Neural progenitor cell (in vitro differentiated cells): ENCODE data around the gene QPCT. TPM values are rescaled to one million over a fixed set of nuclear protein-coding genes. Genes with fewer than 3 reads are reported as not detected.

Source experiments
- DNase-seq: peaks from one replicate; pipeline ENCODE4 v3.0.0-alpha.2; 2016; ENCODE audit warnings: low spot score
- H2AFZ ChIP-seq: fragments of 200-600 bp; sonication (generic); replicated peaks from 2 replicates; pipeline ENCODE4 v1.6.1; 2016; ENCODE audit warnings: antibody characterized with exemption
- H3F3A ChIP-seq: fragments of 200-600 bp; sonication (generic); 2 replicates; pipeline ENCODE4 v1.6.1; 2016; ENCODE audit warnings: antibody characterized with exemption, low read depth
- H3K27ac ChIP-seq: fragments of 200-600 bp; sonication (generic); 2 replicates; pipeline ENCODE4 v1.5.1; 2016; ENCODE audit warnings: mild to moderate bottlenecking
- H3K27me3 ChIP-seq: fragments of 200-600 bp; sonication (generic); 2 replicates; pipeline ENCODE4 v1.6.1; 2016; ENCODE audit warnings: mild to moderate bottlenecking, moderate library complexity
- H3K36me3 ChIP-seq: fragments of 200-600 bp; sonication (generic); 2 replicates; pipeline ENCODE4 v1.5.1; 2016
- H3K4me1 ChIP-seq: fragments of 200-600 bp; sonication (generic); 2 replicates; pipeline ENCODE4 v1.6.1; 2016; ENCODE audit warnings: mixed run types
- H3K4me2 ChIP-seq: fragments of 200-600 bp; sonication (generic); 2 replicates; pipeline ENCODE4 v1.6.1; 2016
- H3K4me3 ChIP-seq: fragments of 200-600 bp; sonication (generic); 2 replicates; pipeline ENCODE4 v1.5.1; 2016
- H3K79me2 ChIP-seq: fragments of 200-600 bp; sonication (generic); 2 replicates; pipeline ENCODE4 v1.6.1; 2016; ENCODE audit warnings: low read depth
- H3K9ac ChIP-seq: fragments of 200-600 bp; sonication (generic); 2 replicates; pipeline ENCODE4 v1.6.1; 2016
- H3K9me3 ChIP-seq: fragments of 200-600 bp; sonication (generic); 2 replicates; pipeline ENCODE4 v1.5.1; 2016; ENCODE audit warnings: low read depth
- H4K20me1 ChIP-seq: fragments of 200-600 bp; sonication (generic); 2 replicates; pipeline ENCODE4 v1.6.1; 2016; ENCODE audit warnings: low read depth
- H3K27ac Mint-ChIP-seq: 3 replicates; pipeline ENCODE4 v1.8.0; 2021; ENCODE audit warnings: mixed read lengths
- H3K27me3 Mint-ChIP-seq: 2 replicates; pipeline ENCODE4 v1.8.0; 2022; ENCODE audit warnings: low read depth, mild to moderate bottlenecking, inconsistent platforms, moderate library complexity, mixed read lengths; ENCODE audit not compliant: insufficient read depth
- H3K36me3 Mint-ChIP-seq: 3 replicates; pipeline ENCODE4 v1.8.0; 2021; ENCODE audit warnings: mixed read lengths
- H3K4me1 Mint-ChIP-seq: 3 replicates; pipeline ENCODE4 v1.8.0; 2021; ENCODE audit warnings: mixed read lengths
- H3K4me3 Mint-ChIP-seq: 3 replicates; pipeline ENCODE4 v1.8.0; 2021; ENCODE audit warnings: mild to moderate bottlenecking, moderate library complexity, mixed read lengths
- H3K9me3 Mint-ChIP-seq: 3 replicates; pipeline ENCODE4 v1.8.0; 2020; ENCODE audit warnings: mixed read lengths
- CTCF ChIP-seq: fragments of 200-600 bp; sonication (generic); IDR thresholded peaks from 2 replicates; pipeline ENCODE4 v1.5.1; 2017; ENCODE audit warnings: antibody characterized with exemption, mild to moderate bottlenecking
- EZH2 ChIP-seq: fragments of 200-600 bp; sonication (generic); IDR thresholded peaks from 2 replicates; pipeline ENCODE4 v1.6.1; 2017; ENCODE audit warnings: antibody characterized with exemption, mild to moderate bottlenecking, moderate library complexity
- EZH2phosphoT487 ChIP-seq: fragments of 200-600 bp; sonication (generic); IDR thresholded peaks from 2 replicates; pipeline ENCODE4 v1.6.1; 2017; ENCODE audit warnings: antibody characterized with exemption
- total RNA-seq: library from RNA; depleted of rRNA; stranded (reverse); fragments of >200 nt; gene quantifications from 2 replicates; pipeline ENCODE4 v1.2.3, GENCODE V29; 2015; ENCODE audit warnings: low replicate concordance

QPCT gene
- total RNA-seq, 1 donor from 2014 or later, result not detected

DNA sequence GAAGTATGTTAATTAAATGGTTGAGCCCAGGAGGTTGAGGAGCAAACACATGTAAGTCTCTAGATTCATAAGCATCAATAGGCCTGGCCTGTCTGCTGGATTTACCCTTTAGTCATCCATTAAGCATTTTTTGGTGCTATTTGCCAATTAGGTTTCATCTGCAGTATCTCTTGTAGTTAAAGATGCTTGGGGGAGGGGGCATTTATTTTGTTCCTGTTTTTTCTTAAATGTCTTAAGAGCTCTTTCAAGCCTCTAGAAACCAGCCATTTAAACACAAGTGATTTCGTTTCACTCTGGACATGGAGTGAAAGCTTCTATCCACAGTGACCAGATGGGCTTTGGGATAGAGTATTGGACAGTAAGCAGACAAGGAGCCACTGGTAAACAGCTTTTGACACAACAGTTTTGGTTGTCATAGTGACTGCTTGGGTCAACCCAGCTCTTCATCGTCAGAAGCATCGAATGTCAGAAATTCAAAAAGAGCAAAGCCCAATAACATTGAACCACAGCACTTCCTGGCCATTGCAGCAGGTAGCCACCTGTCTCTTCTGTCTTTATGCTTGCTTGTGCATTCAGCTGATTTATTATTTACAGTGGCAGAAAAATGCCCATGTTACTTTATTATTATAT is 4.9 kb downstream of the QPCT start:
- TF ChIP-seq EZH2, result no peak
- TF ChIP-seq EZH2phosphoT487, result no peak
- TF ChIP-seq CTCF, result no peak
- Histone ChIP-seq H3K36me3 (no peaks in the 10 kb centered on the region), H3K79me2 (no peaks in the 10 kb centered on the region), H3K9me3 (no peaks in the 10 kb centered on the region), H3K9ac (no peak overlapping the region), H3K27ac (peak overlapping the region; percentile 59), H3K27me3 (no peaks in the 10 kb centered on the region), H4K20me1 (no peaks in the 10 kb centered on the region), H3K4me2 (peak overlapping the region; percentile 67), H2AFZ (no peak overlapping the region), H3K4me3 (peak overlapping the region; percentile 15), H3K4me1 (peaks cover 37% of the 10 kb centered on the region), H3F3A (peaks cover 35% of the 10 kb centered on the region)
- Mint-ChIP-seq H3K36me3 (no peaks in the 10 kb centered on the region), H3K4me1 (peaks cover 18% of the 10 kb centered on the region), H3K27me3 (peaks cover 2% of the 10 kb centered on the region), H3K27ac (no peak overlapping the region), H3K9me3 (peaks cover under 1% of the 10 kb centered on the region), H3K4me3 (no peak overlapping the region)
- peak; percentile 21 for DNase-seq

- TF ChIP-seq CTCF (no peak), EZH2phosphoT487 (no peak)
- H3K27ac Mint-ChIP-seq, result peak overlapping the region; percentile 53
- Histone ChIP-seq H3K27me3 (no peaks in the 10 kb centered on the region), H3K36me3 (no peaks in the 10 kb centered on the region), H3K9me3 (no peaks in the 10 kb centered on the region), H3K9ac (no peak overlapping the region), H4K20me1 (no peaks in the 10 kb centered on the region), H3K79me2 (no peaks in the 10 kb centered on the region), H3K4me3 (no peak overlapping the region), H3K4me1 (peaks cover 37% of the 10 kb centered on the region), H3K27ac (peak overlapping the region; percentile 34), H2AFZ (peak overlapping the region; percentile 50), H3K4me2 (peak overlapping the region; percentile 67), H3F3A (peaks cover 35% of the 10 kb centered on the region)
- peaks cover 18% of the 10 kb centered on the region for H3K4me1 Mint-ChIP-seq
- H3K27me3 Mint-ChIP-seq, result peaks cover 2% of the 10 kb centered on the region
- H3K9me3 Mint-ChIP-seq, result peaks cover 2% of the 10 kb centered on the region
- H3K36me3 Mint-ChIP-seq, result no peaks in the 10 kb centered on the region
- no peak overlapping the region for H3K4me3 Mint-ChIP-seq
- no peak for DNase-seq
Measured at GRCh38 chr2:37350034-37350433, 5.6 kb downstream of the QPCT start.

GRCh38 chr2:37354531-37354930 is 10.1 kb downstream of the QPCT start:
- no peak overlapping the region for H3K27ac Mint-ChIP-seq
- peaks cover 2% of the 10 kb centered on the region for H3K9me3 Mint-ChIP-seq
- no peak for DNase-seq
- Histone ChIP-seq H2AFZ (no peak overlapping the region), H3K27ac (no peak overlapping the region), H3K4me3 (no peak overlapping the region), H3K4me2 (no peak overlapping the region), H4K20me1 (no peaks in the 10 kb centered on the region), H3K27me3 (no peaks in the 10 kb centered on the region), H3F3A (peaks cover 13% of the 10 kb centered on the region), H3K9ac (no peak overlapping the region), H3K36me3 (no peaks in the 10 kb centered on the region), H3K9me3 (no peaks in the 10 kb centered on the region), H3K79me2 (no peaks in the 10 kb centered on the region), H3K4me1 (peaks cover 20% of the 10 kb centered on the region)
- no peak overlapping the region for H3K4me3 Mint-ChIP-seq
- H3K27me3 Mint-ChIP-seq, result peaks cover 2% of the 10 kb centered on the region
- H3K4me1 Mint-ChIP-seq, result peaks cover 5% of the 10 kb centered on the region
- no peaks in the 10 kb centered on the region for H3K36me3 Mint-ChIP-seq
- TF ChIP-seq CTCF, result no peak
- TF ChIP-seq EZH2, result no peak
- no peak for TF ChIP-seq EZH2phosphoT487
